NOMO-1 treated with DMSO at 0.1 percent for 48 hours (cell line): ENCODE data around the gene EEF2K.
A peak's percentile ranks its signal among the peaks of the same experiment; 100 is the strongest.
"Not testable (repeated sequence)": the region's sequence is repeated elsewhere in the genome, so short reads cannot be mapped to it uniquely, and the experiment has no call there.

ENCODE experiments used
- DNase-seq: peaks from one replicate; lab custom pipeline; 2025; ENCODE audit not compliant: unreplicated experiment; lab: John Stamatoyannopoulos, UW

The EEF2K gene

GRCh38 chr16:22206013-22206841 is at the start of gene EEF2K:
Gene EEF2K, plus strand, starts transcription at chr16:22206278. Its CDS starts 19,452 bp downstream, at chr16:22225730.
- peak; percentile 92 for DNase-seq

DNA sequence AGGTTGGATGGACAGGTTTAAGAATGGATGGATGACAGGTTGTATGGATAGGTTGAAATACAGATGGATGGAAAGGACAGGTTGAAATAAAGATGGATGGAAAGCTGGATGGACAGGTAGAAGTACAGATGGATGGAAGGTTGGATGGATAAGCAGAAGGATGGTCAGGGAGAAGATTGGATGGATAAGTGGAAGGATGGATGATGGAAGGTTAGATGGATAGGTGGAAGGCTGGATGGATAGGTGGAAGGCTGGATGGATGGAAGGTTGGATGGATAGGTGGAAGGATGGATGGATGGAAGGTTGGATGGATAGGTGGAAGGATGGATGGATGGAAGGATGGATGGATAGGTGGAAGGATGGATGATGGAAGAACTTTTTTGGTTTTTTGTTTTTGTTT is 44.7 kb upstream of the EEF2K start:
- no peak for DNase-seq

GRCh38 chr16:22161999-22162655 is 44.0 kb upstream of the EEF2K start, which contains the start of gene SDR42E2:
Gene SDR42E2, plus strand, starts transcription at chr16:22162506. Its CDS starts 3,077 bp downstream, at chr16:22165583.
- no peak for DNase-seq

DNA sequence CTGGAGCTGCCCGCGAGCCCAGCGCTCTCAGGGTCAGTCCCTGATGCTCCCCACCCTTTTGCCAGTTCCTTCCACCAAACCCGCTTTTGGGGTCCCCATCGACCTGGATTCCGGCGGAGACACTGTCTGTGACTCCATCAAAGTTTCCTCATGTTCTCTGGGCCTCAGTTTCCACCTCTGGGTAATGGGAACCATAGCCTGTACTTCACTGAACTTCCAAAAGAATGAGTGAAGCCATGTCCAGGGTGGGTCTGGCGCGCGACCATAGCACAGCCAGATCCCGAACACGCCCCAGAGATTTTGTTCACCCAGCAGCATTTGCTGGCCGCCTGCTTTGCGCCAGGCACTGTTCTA is 43.4 kb upstream of the EEF2K start:
- no peak for DNase-seq

DNA sequence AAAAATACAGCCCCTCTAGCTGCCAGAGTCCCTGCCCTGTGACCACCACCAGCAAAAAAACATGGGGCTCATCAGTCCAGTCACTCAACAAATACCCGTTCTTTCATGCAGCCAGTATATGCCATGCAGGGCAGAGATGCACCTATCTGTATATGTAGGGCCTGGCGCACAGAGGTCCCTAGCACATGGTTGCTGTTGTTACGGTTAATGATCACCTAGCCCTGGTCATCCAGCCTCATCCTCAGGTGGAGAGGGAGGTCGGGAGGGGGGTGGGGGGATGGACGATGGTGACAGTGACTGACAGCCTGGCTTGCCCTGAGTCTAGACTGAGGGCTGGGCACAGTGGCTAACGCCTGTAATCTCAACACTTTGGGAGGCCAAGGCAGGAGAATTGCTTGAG is 42.3 kb upstream of the EEF2K start:
- DNase-seq = no peak

GRCh38 chr16:22164482-22164881 is 41.6 kb upstream of the EEF2K start:
- no peak for DNase-seq

DNA sequence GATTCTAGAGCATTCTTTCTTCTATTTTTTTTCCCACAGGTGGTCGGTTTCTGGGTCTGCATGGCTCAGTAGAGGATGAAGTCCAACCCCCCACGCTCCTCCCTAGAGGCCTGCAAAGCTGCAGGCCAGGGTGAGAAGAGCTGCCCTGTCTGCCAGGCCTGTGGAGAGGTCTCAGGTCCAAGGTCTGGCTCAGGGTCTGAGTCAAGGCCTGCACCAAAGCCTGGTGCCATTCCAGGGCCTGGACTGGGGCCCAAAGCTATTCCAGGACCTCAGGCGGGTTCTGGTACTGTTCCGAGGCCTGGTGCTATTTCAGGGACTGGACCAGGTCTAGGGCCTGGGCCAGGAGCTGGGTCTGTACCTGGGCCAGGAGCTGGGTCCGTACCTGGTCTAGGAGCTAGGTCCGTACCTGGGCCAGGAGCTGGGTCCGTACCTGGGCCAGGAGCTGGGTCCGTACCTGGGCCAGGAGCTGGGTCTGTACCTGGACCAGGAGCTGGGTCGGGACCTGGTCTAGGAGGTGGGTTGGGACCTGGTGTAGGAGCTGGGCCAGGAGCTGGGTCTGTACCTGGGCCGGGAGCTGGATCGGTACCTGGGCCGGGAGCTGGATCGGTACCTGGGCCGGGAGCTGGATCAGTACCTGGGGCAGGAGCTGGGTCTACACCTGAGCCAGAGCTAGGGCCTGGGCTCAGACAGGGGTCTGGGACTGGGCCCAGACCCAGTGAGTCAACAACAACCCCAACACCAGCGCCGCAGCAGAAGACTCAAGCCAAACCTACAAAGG is 40.4 kb upstream of the EEF2K start:
- DNase-seq = no peak

- no peak for DNase-seq
These were observed 34.1 kb upstream of the EEF2K start for GRCh38 chr16:22171953-22172352.

- DNase-seq = not testable (repeated sequence)
These were observed 33.4 kb upstream of the EEF2K start for GRCh38 chr16:22172642-22173041.

GRCh38 chr16:22174642-22175041 is 31.4 kb upstream of the EEF2K start:
- DNase-seq = no peak

GRCh38 chr16:22177968-22178930 is 27.8 kb upstream of the EEF2K start:
- DNase-seq = no peak

DNA sequence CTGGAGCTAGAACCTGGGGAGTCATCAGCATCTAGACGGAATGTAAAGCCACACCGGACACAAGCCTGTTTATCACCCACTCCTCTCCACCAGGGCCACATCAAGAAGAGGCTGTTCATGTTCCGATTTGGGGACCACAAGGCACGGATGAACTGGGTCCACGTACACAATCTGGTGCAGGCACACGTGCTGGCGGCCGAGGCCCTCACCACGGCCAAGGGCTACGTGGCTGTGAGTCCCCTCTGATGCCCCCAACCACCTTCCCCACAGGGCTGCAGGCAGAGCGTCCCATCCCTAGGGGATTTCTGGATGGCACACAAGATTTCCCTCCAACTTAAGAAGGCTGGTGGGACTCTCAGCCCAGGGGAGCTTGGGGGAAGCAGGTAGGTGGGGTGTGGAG is 24.7 kb upstream of the EEF2K start:
- no peak for DNase-seq

GRCh38 chr16:22181843-22182242 is 24.2 kb upstream of the EEF2K start:
- no peak for DNase-seq

DNA sequence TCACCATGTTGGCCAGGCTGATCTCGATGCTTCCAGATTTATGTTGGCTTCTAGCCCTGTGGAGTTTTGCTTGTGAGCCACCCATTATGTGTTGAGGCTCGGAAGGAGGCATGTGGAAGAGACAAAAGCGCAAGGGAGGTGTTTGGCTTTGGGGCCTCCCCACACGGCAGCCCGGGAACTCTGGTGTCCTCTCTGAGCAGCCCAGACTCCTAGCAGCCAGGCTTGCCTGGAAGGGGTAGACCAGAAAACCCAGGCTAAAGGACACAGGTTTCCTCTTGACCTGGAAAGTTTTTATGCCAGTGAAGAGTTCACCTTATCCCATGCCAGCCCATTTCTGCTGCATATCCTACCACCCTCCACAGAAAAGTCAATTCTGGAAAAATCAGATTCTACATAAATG is 22.7 kb upstream of the EEF2K start:
- DNase-seq = no peak

GRCh38 chr16:22183901-22184614 is 22.0 kb upstream of the EEF2K start:
- DNase-seq = peak; percentile 10

- DNase-seq = no peak
These were observed 21.5 kb upstream of the EEF2K start for GRCh38 chr16:22184615-22184968.

DNA sequence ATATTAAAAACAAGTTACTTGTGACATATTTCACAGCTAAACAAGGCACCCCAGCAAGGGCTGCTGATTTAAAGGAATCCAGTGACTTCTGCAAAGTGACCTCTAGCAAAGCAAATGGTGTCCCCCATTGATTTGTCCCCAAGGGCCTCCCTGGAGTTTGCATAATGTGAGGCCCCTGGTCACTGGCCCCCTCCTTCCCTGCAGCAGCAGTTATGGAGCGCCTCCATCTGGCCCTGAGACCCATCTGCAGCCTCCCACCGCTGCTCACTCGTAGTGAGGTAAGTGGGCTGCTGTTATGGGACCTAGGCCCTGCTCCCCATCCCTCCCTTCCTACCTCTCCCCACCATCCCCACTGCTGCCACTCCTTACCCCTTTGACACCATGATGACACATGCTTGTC is 19.6 kb upstream of the EEF2K start:
- DNase-seq = no peak

DNA sequence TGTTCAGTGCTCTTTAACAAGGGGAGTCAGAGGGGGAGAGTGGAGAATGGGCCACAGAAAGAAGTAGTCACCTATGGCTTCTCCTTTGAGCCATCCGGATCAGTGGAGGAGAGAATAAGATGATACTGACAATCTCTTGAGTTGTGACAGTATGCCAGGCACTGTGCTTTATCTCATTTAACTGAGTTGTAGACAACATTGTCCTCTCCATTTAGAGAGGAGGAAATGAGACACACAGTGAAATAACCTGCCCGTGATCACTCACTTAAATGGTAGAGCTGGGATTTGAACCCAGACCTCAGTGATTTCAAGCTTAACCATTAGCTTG is 17.8 kb upstream of the EEF2K start:
- DNase-seq = no peak

DNA sequence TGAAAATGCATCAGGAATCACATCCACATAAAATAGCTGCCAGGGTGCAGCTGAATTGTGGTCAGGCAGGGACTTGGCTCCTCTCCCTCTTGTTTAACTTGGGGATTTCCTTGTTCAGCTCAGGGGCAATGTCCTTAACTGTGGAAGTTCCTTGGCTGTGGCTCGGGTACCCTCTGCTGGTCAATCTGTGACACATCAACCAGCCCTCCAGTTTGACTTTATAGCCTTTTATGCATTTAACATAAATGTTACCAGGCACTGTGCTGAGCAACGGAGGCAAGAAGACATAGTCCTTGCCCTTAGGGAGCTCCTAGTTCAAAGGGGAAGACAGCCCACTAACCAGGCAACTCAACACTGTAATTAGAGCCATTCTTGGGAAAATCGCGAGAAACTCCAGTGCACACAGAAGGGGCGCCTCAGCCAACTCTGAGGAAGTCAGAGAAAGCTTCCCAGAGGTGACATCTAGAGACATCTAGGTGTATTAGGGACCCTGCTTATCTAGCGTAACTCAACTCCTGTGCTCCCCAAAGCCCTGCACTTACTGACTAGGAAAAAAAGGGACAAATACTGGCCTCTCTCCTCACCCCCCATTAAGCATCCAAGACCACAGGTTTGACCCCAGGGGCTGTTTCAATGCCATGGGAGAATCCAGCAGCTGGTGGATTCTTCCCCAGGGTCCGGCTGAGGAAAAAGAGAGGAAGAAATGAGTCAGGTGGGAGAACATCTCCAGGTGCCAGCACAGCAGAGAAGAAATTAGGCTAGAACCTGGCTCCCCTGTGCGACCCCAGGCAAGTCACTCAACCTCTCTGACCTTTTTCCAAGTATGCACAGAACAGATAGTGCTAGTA is 17.3 kb upstream of the EEF2K start:
- DNase-seq = peak; percentile 78
